GM12872 (cell line): Measurements from ENCODE around the gene TRIAP1.

Experiments used
- CTCF ChIP-seq: IDR thresholded peaks from 3 replicates; pipeline ENCODE4 v1.5.1; 2011; ENCODE audit warnings: low read depth, mild to moderate bottlenecking, low read length, moderate library complexity; ENCODE audit not compliant: insufficient read depth

Gene TRIAP1

GRCh38 chr12:120417917-120418580 lies 28.1 kb downstream of the TRIAP1 start:
- TF ChIP-seq CTCF: no peak

- no peak for TF ChIP-seq CTCF
Measured at GRCh38 chr12:120416490-120417216, 29.5 kb downstream of the TRIAP1 start.

- TF ChIP-seq CTCF: no peak
Measured at GRCh38 chr12:120413901-120414695, 32.1 kb downstream of the TRIAP1 start.

- no peak for TF ChIP-seq CTCF
Measured at GRCh38 chr12:120412421-120412820, 33.8 kb downstream of the TRIAP1 start.

GRCh38 chr12:120408771-120409170 lies 37.4 kb downstream of the TRIAP1 start:
- no peak for TF ChIP-seq CTCF

- no peak for TF ChIP-seq CTCF
Measured at GRCh38 chr12:120406553-120406952, 39.6 kb downstream of the TRIAP1 start.

GRCh38 chr12:120406069-120406468 lies 40.1 kb downstream of the TRIAP1 start:
- no peak for TF ChIP-seq CTCF
